ENCODE measurements around the gene FAM151B. TPM values are rescaled to one million over a fixed set of nuclear protein-coding genes. Genes with fewer than 3 reads are reported as not detected.

The FAM151B gene
- total RNA-seq, 2 donors from 2014 or later: 1.6 to 4.6 TPM

- no peaks in the 10 kb centered on the region for H3K9me3 ChIP-seq
- ATAC-seq (no peak), DNase-seq (no peak)
- H3K36me3 ChIP-seq (replicated peaks in 1 of 2; ENCODE audit: insufficient read depth in 1 of 2, low read depth in 2 of 2): no peaks in the 10 kb centered on the region
- H3K27me3 ChIP-seq: no peaks in the 10 kb centered on the region
- 77 to 82% methylated on average over 6 of the region's 6 CpGs for WGBS, 2 donors
- TF ChIP-seq POLR2A (IDR thresholded peaks at IDR 0.05) (no peak), CTCF (IDR thresholded peaks at IDR 0.05) (no peak)
- no peak overlapping the region for H3K27ac ChIP-seq
- H3K4me3 ChIP-seq: no peak overlapping the region
- intact Hi-C loops (cut with DNase I): no loop called here
- no peaks in the 10 kb centered on the region for H3K4me1 ChIP-seq
Measured at GRCh38 chr5:80584770-80585169, 96.9 kb downstream of the FAM151B start.

GRCh38 chr5:80588858-80589540 is 101.1 kb downstream of the FAM151B start:
- Histone ChIP-seq H3K27ac (no peak overlapping the region), H3K4me3 (no peak overlapping the region), H3K9me3 (no peaks in the 10 kb centered on the region), H3K36me3 (replicated peaks in 1 of 2; ENCODE audit: insufficient read depth in 1 of 2, low read depth in 2 of 2) (no peaks in the 10 kb centered on the region), H3K27me3 (no peaks in the 10 kb centered on the region), H3K4me1 (no peaks in the 10 kb centered on the region)
- intact Hi-C loops (cut with DNase I): no loop called here
- DNase-seq: no peak
- no peak for ATAC-seq
- TF ChIP-seq POLR2A (IDR thresholded peaks at IDR 0.05): no peak
- no peak for TF ChIP-seq CTCF (IDR thresholded peaks at IDR 0.05)
- WGBS, 2 donors: 86 to 89% methylated on average over 8 of the region's 8 CpGs

GRCh38 chr5:80590766-80591165 is 102.9 kb downstream of the FAM151B start:
- ATAC-seq: no peak
- H3K27ac ChIP-seq: no peak overlapping the region
- H3K9me3 ChIP-seq: no peaks in the 10 kb centered on the region
- no peak for DNase-seq
- no peaks in the 10 kb centered on the region for H3K36me3 ChIP-seq (replicated peaks in 1 of 2; ENCODE audit: insufficient read depth in 1 of 2, low read depth in 2 of 2)
- TF ChIP-seq POLR2A (IDR thresholded peaks at IDR 0.05): no peak
- no peak for TF ChIP-seq CTCF (IDR thresholded peaks at IDR 0.05)
- intact Hi-C loops (cut with DNase I): no loop called here
- no peaks in the 10 kb centered on the region for H3K4me1 ChIP-seq
- no peak overlapping the region for H3K4me3 ChIP-seq
- 53 to 76% methylated on average over 4 to 5 of the region's 5 CpGs for WGBS, 2 donors
- H3K27me3 ChIP-seq: no peaks in the 10 kb centered on the region

DNA sequence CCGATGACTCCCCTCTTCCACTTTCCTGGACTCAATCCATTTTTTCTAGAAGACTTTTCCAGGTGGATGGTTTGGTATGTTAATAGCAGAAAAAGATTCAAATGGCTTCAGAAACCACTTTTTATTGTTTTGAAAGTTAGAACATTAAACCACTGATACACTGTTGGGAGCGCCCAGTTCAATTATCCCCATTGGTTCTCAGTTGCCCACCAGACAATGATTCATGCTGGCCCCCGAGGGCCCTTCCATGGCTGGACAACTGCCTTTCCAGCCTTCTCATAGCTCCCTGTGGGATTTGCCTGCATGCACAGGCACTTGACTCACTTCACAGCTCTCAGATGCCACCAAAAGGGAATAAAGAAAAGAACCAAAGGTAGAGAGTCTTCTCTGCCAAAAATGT is 103.5 kb downstream of the FAM151B start:
- 57 to 65% methylated on average over 3 of the region's 3 CpGs for WGBS, 2 donors
- no peaks in the 10 kb centered on the region for H3K27me3 ChIP-seq
- ATAC-seq (no peak), DNase-seq (no peak)
- intact Hi-C loops (cut with DNase I): no loop called here
- no peaks in the 10 kb centered on the region for H3K9me3 ChIP-seq
- no peak overlapping the region for H3K27ac ChIP-seq
- H3K4me1 ChIP-seq: no peaks in the 10 kb centered on the region
- TF ChIP-seq POLR2A (IDR thresholded peaks at IDR 0.05): no peak
- no peak for TF ChIP-seq CTCF (IDR thresholded peaks at IDR 0.05)
- no peaks in the 10 kb centered on the region for H3K36me3 ChIP-seq (replicated peaks in 1 of 2; ENCODE audit: insufficient read depth in 1 of 2, low read depth in 2 of 2)
- no peak overlapping the region for H3K4me3 ChIP-seq

- intact Hi-C loops (cut with DNase I): no loop called here
Measured at GRCh38 chr5:80592105-80592504, 104.2 kb downstream of the FAM151B start.

More at GRCh38 chr5:80592105-80592504, 104.2 kb downstream of the FAM151B start:
- Histone ChIP-seq H3K9me3 (no peaks in the 10 kb centered on the region), H3K36me3 (replicated peaks in 1 of 2; ENCODE audit: insufficient read depth in 1 of 2, low read depth in 2 of 2) (no peaks in the 10 kb centered on the region), H3K27ac (no peak overlapping the region), H3K4me3 (no peak overlapping the region), H3K27me3 (no peaks in the 10 kb centered on the region), H3K4me1 (no peaks in the 10 kb centered on the region)
- no peak for TF ChIP-seq CTCF (IDR thresholded peaks at IDR 0.05)
- no peak for TF ChIP-seq POLR2A (IDR thresholded peaks at IDR 0.05)
- DNase-seq (no peak), ATAC-seq (no peak)
- WGBS, 2 donors: 5 to 10% methylated on average over 1 of the region's 1 CpG

Data from body of pancreas (tissue), 4 donors.